GM23338 (cell line): ENCODE results near the gene ZNF460. TPM values are rescaled to one million over a fixed set of nuclear protein-coding genes. Genes with fewer than 3 reads are reported as not detected.
A peak's percentile ranks its signal among the peaks of the same experiment; 100 is the strongest.

ENCODE experiments used
- ATAC-seq: fragments of 200-7000 bp; cut with Tn5 transposase; 3 replicates; pipeline ENCODE4 v1.9.1; 2020
- DNase-seq: peaks from one replicate; pipeline ENCODE4 v3.0.0-alpha.2; 2015; ENCODE audit warnings: low spot score
- H2AFZ ChIP-seq: fragments of 200-600 bp; sonication (generic); 2 replicates; pipeline ENCODE4 v1.8.0; 2016; ENCODE audit warnings: antibody characterized with exemption, mild to moderate bottlenecking, moderate library complexity
- H3F3A ChIP-seq: fragments of 200-600 bp; sonication (generic); replicated peaks from 2 replicates; pipeline ENCODE4 v1.8.0; 2017; ENCODE audit warnings: antibody characterized with exemption, mixed run types, low read depth
- H3K27ac ChIP-seq: fragments of 200-600 bp; sonication (generic); 2 replicates; pipeline ENCODE4 v1.6.1; 2016; ENCODE audit warnings: low read depth
- H3K27me3 ChIP-seq: fragments of 200-600 bp; sonication (generic); 2 replicates; pipeline ENCODE4 v1.8.0; 2016; ENCODE audit warnings: mild to moderate bottlenecking, mixed run types, moderate library complexity; ENCODE audit not compliant: insufficient read depth
- H3K36me3 ChIP-seq: fragments of 200-600 bp; sonication (generic); 2 replicates; pipeline ENCODE4 v1.8.0; 2016; ENCODE audit warnings: mild to moderate bottlenecking; ENCODE audit not compliant: insufficient read depth
- H3K4me1 ChIP-seq: fragments of 200-600 bp; sonication (generic); 2 replicates; pipeline ENCODE4 v1.8.0; 2016; ENCODE audit warnings: mild to moderate bottlenecking, moderate library complexity; ENCODE audit not compliant: insufficient read depth
- H3K4me2 ChIP-seq: fragments of 200-600 bp; sonication (generic); 2 replicates; pipeline ENCODE4 v1.7.1; 2017; ENCODE audit warnings: mixed run types
- H3K4me3 ChIP-seq: fragments of 200-600 bp; sonication (generic); 2 replicates; pipeline ENCODE4 v1.6.1; 2016; ENCODE audit warnings: mixed run types
- H3K79me2 ChIP-seq: fragments of 200-600 bp; sonication (generic); replicated peaks from 2 replicates; pipeline ENCODE4 v1.8.0; 2017; ENCODE audit warnings: mild to moderate bottlenecking; ENCODE audit not compliant: insufficient read depth
- H3K9me2 ChIP-seq: fragments of 200-600 bp; sonication (generic); 2 replicates; pipeline ENCODE4 v1.8.0; 2017; ENCODE audit not compliant: insufficient read depth
- H4K20me1 ChIP-seq: fragments of 200-600 bp; sonication (generic); replicated peaks from 2 replicates; pipeline ENCODE4 v1.8.0; 2017; ENCODE audit warnings: mild to moderate bottlenecking; ENCODE audit not compliant: insufficient read depth
- H3K27ac Mint-ChIP-seq: 2 replicates; pipeline ENCODE4 v1.8.0; 2020; ENCODE audit warnings: inconsistent platforms, mild to moderate bottlenecking, moderate library complexity, mixed read lengths
- H3K27me3 Mint-ChIP-seq: 3 replicates; pipeline ENCODE4 v1.8.0; 2022; ENCODE audit warnings: low read depth, mild to moderate bottlenecking, moderate library complexity, mixed read lengths, inconsistent platforms; ENCODE audit not compliant: insufficient read depth, poor library complexity
- H3K36me3 Mint-ChIP-seq: 3 replicates; pipeline ENCODE4 v1.8.0; 2021; ENCODE audit warnings: low read depth, mild to moderate bottlenecking, inconsistent platforms, moderate library complexity, mixed read lengths
- H3K4me1 Mint-ChIP-seq: 3 replicates; pipeline ENCODE4 v1.8.0; 2020; ENCODE audit warnings: mild to moderate bottlenecking, inconsistent platforms, mixed read lengths
- H3K4me3 Mint-ChIP-seq: 3 replicates; pipeline ENCODE4 v1.8.0; 2021; ENCODE audit warnings: moderate library complexity, mild to moderate bottlenecking, inconsistent platforms, mixed read lengths
- H3K9me3 Mint-ChIP-seq: 3 replicates; pipeline ENCODE4 v1.8.0; 2020; ENCODE audit warnings: moderate library complexity, mild to moderate bottlenecking, inconsistent platforms, mixed read lengths
- CREB1 ChIP-seq: fragments of 250-450 bp; sonication (Bioruptor Pico); IDR thresholded peaks from 2 replicates; pipeline ENCODE4 v1.5.0; 2020; ENCODE audit warnings: low read depth, mild to moderate bottlenecking, moderate library complexity
- CTCF ChIP-seq, 2 experiments: fragments of 200-600 bp in 1 of 2; sonication (generic) in 1 of 2; conservative IDR thresholded peaks; 2 replicates each; pipeline versions ENCODE4 v1.5.1 to v1.6.1; 2016 to 2017; ENCODE audit warnings: antibody characterized with exemption in 2 of 2, low read depth in 2 of 2, mild to moderate bottlenecking in 2 of 2, moderate library complexity in 1 of 2
- ETS1 ChIP-seq: IDR thresholded peaks from 2 replicates; pipeline ENCODE4 v1.6.1; 2016; ENCODE audit warnings: antibody characterized with exemption
- EZH2 ChIP-seq: fragments of 200-600 bp; sonication (generic); IDR thresholded peaks from one replicate; pipeline ENCODE4 v1.8.0; 2017; ENCODE audit warnings: antibody characterized with exemption, mild to moderate bottlenecking, low read depth; ENCODE audit not compliant: unreplicated experiment
- EZH2phosphoT487 ChIP-seq: fragments of 200-600 bp; sonication (generic); IDR thresholded peaks from one replicate; pipeline ENCODE4 v1.8.1; 2018; ENCODE audit warnings: antibody characterized with exemption; ENCODE audit not compliant: unreplicated experiment
- JUNB ChIP-seq: IDR thresholded peaks from one replicate; pipeline ENCODE4 v1.6.1; 2016; ENCODE audit warnings: antibody characterized with exemption; ENCODE audit not compliant: unreplicated experiment
- NANOG ChIP-seq: IDR thresholded peaks from 2 replicates; pipeline ENCODE4 v1.6.1; 2016; ENCODE audit warnings: antibody characterized with exemption, borderline replicate concordance
- POLR2AphosphoS5 ChIP-seq: IDR thresholded peaks from 2 replicates; pipeline ENCODE4 v1.6.1; 2016; ENCODE audit warnings: antibody characterized with exemption, low read depth
- REST ChIP-seq: IDR thresholded peaks from one replicate; pipeline ENCODE4 v1.6.1; 2018; ENCODE audit warnings: antibody characterized with exemption; ENCODE audit not compliant: unreplicated experiment
- STAT1 ChIP-seq: IDR thresholded peaks from one replicate; pipeline ENCODE4 v1.6.1; 2016; ENCODE audit warnings: antibody characterized with exemption; ENCODE audit not compliant: unreplicated experiment
- ZNF114 ChIP-seq: fragments of 250-450 bp; sonication (Bioruptor Pico); IDR thresholded peaks from 2 replicates; pipeline ENCODE4 v1.5.0; 2020; ENCODE audit warnings: mild to moderate bottlenecking, moderate library complexity
- ZNF331 ChIP-seq: fragments of 250-450 bp; sonication (Bioruptor Pico); IDR thresholded peaks from 2 replicates; pipeline ENCODE4 v1.5.0; 2020; ENCODE audit warnings: low read depth, mild to moderate bottlenecking, moderate library complexity
- ZNF462 ChIP-seq: fragments of 250-450 bp; sonication (Bioruptor Pico); IDR thresholded peaks from 2 replicates; pipeline ENCODE4 v1.5.0; 2020; ENCODE audit warnings: mild to moderate bottlenecking, moderate library complexity
- polyA plus RNA-seq: library from polyadenylated mRNA; unstranded; fragments of >200 nt; fragmentation: Nextera tagmentation; extraction: Ambion mirVana; gene quantifications from 2 replicates; pipeline ENCODE4 v1.2.1, GENCODE V29; 2016
- total RNA-seq: library from RNA; depleted of rRNA; stranded (reverse); fragments of >200 nt; shearing (Covaris generic); gene quantifications from 2 replicates; pipeline ENCODE4 v1.2.3, GENCODE V29; 2014

The ZNF460 gene
- total and polyA plus RNA-seq, 2 experiments from 2014 or later: 3.4 to 81.7 TPM

GRCh38 chr19:57342582-57342981, 62.3 kb downstream of the ZNF460 start:
- no peak for TF ChIP-seq JUNB
- no peak for TF ChIP-seq EZH2phosphoT487
- no peak for TF ChIP-seq ZNF331 (CRISPR knock-in tag)
- no peak for TF ChIP-seq ZNF462 (CRISPR knock-in tag)
- TF ChIP-seq STAT1: no peak
- TF ChIP-seq EZH2: no peak
- no peak for TF ChIP-seq CTCF (conservative IDR thresholded peaks at IDR 0.05; ENCODE audit: low read depth in 2 of 2)
- no peak for TF ChIP-seq CREB1 (CRISPR knock-in tag)
- no peak for TF ChIP-seq POLR2AphosphoS5
- TF ChIP-seq REST: no peak
- no peak for TF ChIP-seq NANOG
- TF ChIP-seq ZNF114: no peak
- no peak for TF ChIP-seq ETS1
- Histone ChIP-seq H2AFZ (no peak overlapping the region), H3K79me2 (no peaks in the 10 kb centered on the region), H3K27ac (no peak overlapping the region), H3K27me3 (no peaks in the 10 kb centered on the region), H3F3A (no peaks in the 10 kb centered on the region), H3K36me3 (no peaks in the 10 kb centered on the region), H3K4me2 (no peak overlapping the region), H3K4me1 (no peaks in the 10 kb centered on the region), H3K9me2 (no peaks in the 10 kb centered on the region), H3K4me3 (no peak overlapping the region), H4K20me1 (no peaks in the 10 kb centered on the region)
- ATAC-seq (no peak), DNase-seq (no peak)
- no peaks in the 10 kb centered on the region for H3K36me3 Mint-ChIP-seq
- H3K27me3 Mint-ChIP-seq: peaks cover 2% of the 10 kb centered on the region
- no peaks in the 10 kb centered on the region for H3K9me3 Mint-ChIP-seq
- no peaks in the 10 kb centered on the region; the same call in 1 of the 3 replicates for H3K4me1 Mint-ChIP-seq
- H3K4me3 Mint-ChIP-seq: no peak overlapping the region
- peak overlapping the region; percentile 36; the same call in 1 of the 2 replicates for H3K27ac Mint-ChIP-seq
